ENCODE measurements around the gene COL12A1. TPM values are rescaled to one million over a fixed set of nuclear protein-coding genes. Genes with fewer than 3 reads are reported as not detected.

The COL12A1 gene
- total and polyA plus RNA-seq, 2 experiments from 2014 or later: 0.39 to 6.3 TPM

DNA sequence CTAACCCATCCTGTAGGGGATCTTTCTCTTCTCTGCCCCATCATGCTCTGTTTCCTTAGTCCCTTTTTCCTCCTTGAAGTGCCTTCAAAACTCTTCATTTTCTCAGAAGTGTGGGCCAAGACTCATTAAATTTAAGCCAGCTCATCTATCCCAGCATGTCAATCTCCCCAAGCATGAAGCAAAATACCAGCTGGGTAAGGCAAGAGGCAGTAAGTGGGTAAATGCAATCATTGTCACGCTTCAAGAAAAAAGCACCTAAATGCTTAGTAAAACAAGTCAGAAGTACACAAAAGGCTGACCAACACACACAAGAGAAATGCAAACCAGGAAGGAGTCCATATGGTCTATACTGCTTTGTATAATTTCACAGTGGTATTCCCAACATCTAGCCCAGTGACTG, 61.5 kb downstream of the COL12A1 start:
- no peak overlapping the region for H3K27ac ChIP-seq (ENCODE audit: low read depth)
- Mint-ChIP-seq H3K27ac (no peak overlapping the region), H3K4me3 (no peak overlapping the region), H3K9me3 (no peaks in the 10 kb centered on the region), H3K4me1 (no peaks in the 10 kb centered on the region; the same call in 2 of the 3 replicates), H3K27me3 (ENCODE audit: insufficient read depth, low read depth, poor library complexity) (no peaks in the 10 kb centered on the region), H3K36me3 (ENCODE audit: low read depth) (no peaks in the 10 kb centered on the region)
- H3K4me3 ChIP-seq: no peak overlapping the region
- no peaks in the 10 kb centered on the region for H3F3A ChIP-seq (replicated peaks; ENCODE audit: low read depth)
- H3K4me1 ChIP-seq (ENCODE audit: insufficient read depth): no peaks in the 10 kb centered on the region
- TF ChIP-seq EZH2phosphoT487 (IDR thresholded peaks at IDR 0.05; ENCODE audit: unreplicated experiment): no peak
- TF ChIP-seq NANOG (IDR thresholded peaks at IDR 0.05; ENCODE audit: borderline replicate concordance): no peak
- TF ChIP-seq ZNF462 (CRISPR knock-in tag; IDR thresholded peaks at IDR 0.05): no peak
- no peak for TF ChIP-seq REST (IDR thresholded peaks at IDR 0.05; ENCODE audit: unreplicated experiment)
- TF ChIP-seq, protein P1, sequence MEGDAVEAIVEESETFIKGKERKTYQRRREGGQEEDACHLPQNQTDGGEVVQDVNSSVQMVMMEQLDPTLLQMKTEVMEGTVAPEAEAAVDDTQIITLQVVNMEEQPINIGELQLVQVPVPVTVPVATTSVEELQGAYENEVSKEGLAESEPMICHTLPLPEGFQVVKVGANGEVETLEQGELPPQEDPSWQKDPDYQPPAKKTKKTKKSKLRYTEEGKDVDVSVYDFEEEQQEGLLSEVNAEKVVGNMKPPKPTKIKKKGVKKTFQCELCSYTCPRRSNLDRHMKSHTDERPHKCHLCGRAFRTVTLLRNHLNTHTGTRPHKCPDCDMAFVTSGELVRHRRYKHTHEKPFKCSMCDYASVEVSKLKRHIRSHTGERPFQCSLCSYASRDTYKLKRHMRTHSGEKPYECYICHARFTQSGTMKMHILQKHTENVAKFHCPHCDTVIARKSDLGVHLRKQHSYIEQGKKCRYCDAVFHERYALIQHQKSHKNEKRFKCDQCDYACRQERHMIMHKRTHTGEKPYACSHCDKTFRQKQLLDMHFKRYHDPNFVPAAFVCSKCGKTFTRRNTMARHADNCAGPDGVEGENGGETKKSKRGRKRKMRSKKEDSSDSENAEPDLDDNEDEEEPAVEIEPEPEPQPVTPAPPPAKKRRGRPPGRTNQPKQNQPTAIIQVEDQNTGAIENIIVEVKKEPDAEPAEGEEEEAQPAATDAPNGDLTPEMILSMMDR (conservative IDR thresholded peaks at IDR 0.05; ENCODE audit: low read depth in 2 of 2): no peak
- no peak for TF ChIP-seq STAT1 (IDR thresholded peaks at IDR 0.05; ENCODE audit: unreplicated experiment)
- no peak for TF ChIP-seq ZNF331 (CRISPR knock-in tag; IDR thresholded peaks at IDR 0.05; ENCODE audit: low read depth)
- no peak for TF ChIP-seq ETS1 (IDR thresholded peaks at IDR 0.05)
- TF ChIP-seq CREB1 (CRISPR knock-in tag; IDR thresholded peaks at IDR 0.05; ENCODE audit: low read depth): no peak
- no peak for TF ChIP-seq POLR2AphosphoS5 (IDR thresholded peaks at IDR 0.05; ENCODE audit: low read depth)
- no peak for TF ChIP-seq EZH2 (IDR thresholded peaks at IDR 0.05; ENCODE audit: low read depth, unreplicated experiment)
- no peak for TF ChIP-seq JUNB (IDR thresholded peaks at IDR 0.05; ENCODE audit: unreplicated experiment)
- TF ChIP-seq ZNF114 (CRISPR knock-in tag; IDR thresholded peaks at IDR 0.05): no peak
- H3K79me2 ChIP-seq (replicated peaks; ENCODE audit: insufficient read depth): no peaks in the 10 kb centered on the region
- H4K20me1 ChIP-seq (replicated peaks; ENCODE audit: insufficient read depth): no peaks in the 10 kb centered on the region
- DNase-seq (ENCODE audit: low spot score) (no peak), ATAC-seq (no peak)
- no peaks in the 10 kb centered on the region for H3K9me2 ChIP-seq (ENCODE audit: insufficient read depth)
- H3K36me3 ChIP-seq (ENCODE audit: insufficient read depth): no peaks in the 10 kb centered on the region
- H2AFZ ChIP-seq: 0 out of 2 replicates have a peak overlapping the region, but pooled peaks have one; percentile 19
- no peak overlapping the region for H3K4me2 ChIP-seq
- H3K27me3 ChIP-seq (ENCODE audit: insufficient read depth): no peaks in the 10 kb centered on the region
